Adipocyte (in vitro differentiated cells): ENCODE measurements around the gene LINGO1.

Experiments used
- DNase-seq: peaks from one replicate; pipeline ENCODE4 v3.0.0-alpha.2; 2015; ENCODE audit warnings: low read depth
- H3K27me3 ChIP-seq: replicated peaks from 2 replicates; pipeline ENCODE4 v1.7.0; 2013; ENCODE audit warnings: mild to moderate bottlenecking, low read length, moderate library complexity; ENCODE audit not compliant: control insufficient read depth, insufficient read depth
- H3K36me3 ChIP-seq: 2 replicates; pipeline ENCODE4 v1.7.0; 2013; ENCODE audit warnings: low read length, mild to moderate bottlenecking, moderate library complexity; ENCODE audit not compliant: control insufficient read depth, insufficient read depth, severe bottlenecking
- H3K4me1 ChIP-seq: 2 replicates; pipeline ENCODE4 v1.7.0; 2013; ENCODE audit warnings: mild to moderate bottlenecking, low read length, moderate library complexity; ENCODE audit not compliant: control insufficient read depth, insufficient read depth
- H3K4me3 ChIP-seq: 2 replicates; pipeline ENCODE4 v1.7.0; 2013; ENCODE audit warnings: mild to moderate bottlenecking, low read length, moderate library complexity
- H3K9ac ChIP-seq: 2 replicates; pipeline ENCODE4 v1.7.0; 2013; ENCODE audit warnings: mild to moderate bottlenecking, low read length, moderate library complexity
- H3K9me3 ChIP-seq: 2 replicates; pipeline ENCODE4 v1.7.0; 2013; ENCODE audit warnings: mild to moderate bottlenecking, low read length, moderate library complexity; ENCODE audit not compliant: control insufficient read depth

LINGO1 gene

DNA sequence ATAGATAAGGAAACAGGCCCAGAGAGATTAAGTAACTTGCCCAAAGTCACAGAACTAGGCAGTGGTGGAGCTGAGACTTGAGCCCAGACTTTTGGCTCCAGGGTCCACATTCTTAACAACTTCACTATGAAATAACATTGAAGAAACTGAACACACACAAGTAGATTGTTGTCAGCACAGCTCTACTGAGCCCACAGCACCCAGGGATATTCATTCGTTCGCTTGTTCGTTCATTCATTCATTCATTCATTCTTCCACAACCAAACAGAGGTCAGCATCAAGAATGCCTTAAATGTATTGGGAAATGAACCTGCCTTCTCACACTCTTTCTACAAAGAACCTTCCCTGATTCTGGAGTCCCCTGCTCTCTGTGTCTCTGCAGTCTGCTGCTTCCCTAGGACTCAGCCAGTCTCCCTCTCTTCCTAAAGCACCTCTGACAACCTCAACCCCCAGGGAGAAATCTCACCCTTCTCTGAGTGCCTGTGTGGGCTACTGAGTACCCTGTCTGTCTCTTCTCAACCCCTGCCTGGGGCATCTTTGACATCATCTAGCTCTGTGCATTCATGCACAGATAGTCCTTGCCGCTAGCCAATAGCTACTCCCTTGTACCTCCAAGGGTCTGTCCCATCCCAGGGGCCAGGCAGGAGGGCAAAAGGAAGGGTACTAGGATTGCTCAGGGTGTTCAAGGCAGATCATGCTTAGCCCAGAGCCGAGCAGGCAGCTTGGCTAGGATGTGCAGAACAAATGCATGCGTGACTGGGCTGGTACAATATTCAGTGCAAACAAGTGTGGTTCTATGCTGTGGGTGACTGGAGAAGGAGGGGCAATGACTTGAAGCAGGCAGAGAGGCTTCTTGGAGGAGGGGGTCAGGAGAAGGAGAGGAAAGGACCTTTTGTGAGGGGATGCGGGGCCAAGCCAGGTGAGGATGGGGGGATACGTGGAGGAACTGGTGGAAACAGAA, 3.4 kb downstream of the LINGO1 start:
- peaks cover 61% of the 10 kb centered on the region for H3K27me3 ChIP-seq
- no peak overlapping the region for H3K9ac ChIP-seq
- DNase-seq: no peak
- no peak overlapping the region for H3K4me3 ChIP-seq
- H3K9me3 ChIP-seq: peaks cover 7% of the 10 kb centered on the region
- no peaks in the 10 kb centered on the region for H3K36me3 ChIP-seq
- H3K4me1 ChIP-seq: no peaks in the 10 kb centered on the region

DNA sequence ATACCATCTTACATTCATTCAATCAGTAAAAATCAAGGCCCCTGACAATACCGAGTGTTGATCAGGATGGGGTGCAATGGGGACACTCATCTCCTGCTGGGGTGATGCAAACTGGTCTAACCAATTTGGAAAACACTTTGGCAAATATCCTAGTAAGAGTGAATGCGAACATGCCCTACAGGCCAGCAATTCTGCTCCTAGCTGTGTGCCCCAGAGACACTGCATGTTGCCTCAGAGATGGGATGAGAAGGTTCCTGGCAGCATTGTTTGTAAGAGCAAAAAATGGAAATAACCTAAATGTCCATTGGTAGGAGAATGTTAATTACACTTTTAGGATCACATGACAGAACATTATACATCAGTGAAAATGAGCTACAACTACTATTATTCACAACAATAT, 4.7 kb downstream of the LINGO1 start:
- no peak overlapping the region for H3K9ac ChIP-seq

DNA sequence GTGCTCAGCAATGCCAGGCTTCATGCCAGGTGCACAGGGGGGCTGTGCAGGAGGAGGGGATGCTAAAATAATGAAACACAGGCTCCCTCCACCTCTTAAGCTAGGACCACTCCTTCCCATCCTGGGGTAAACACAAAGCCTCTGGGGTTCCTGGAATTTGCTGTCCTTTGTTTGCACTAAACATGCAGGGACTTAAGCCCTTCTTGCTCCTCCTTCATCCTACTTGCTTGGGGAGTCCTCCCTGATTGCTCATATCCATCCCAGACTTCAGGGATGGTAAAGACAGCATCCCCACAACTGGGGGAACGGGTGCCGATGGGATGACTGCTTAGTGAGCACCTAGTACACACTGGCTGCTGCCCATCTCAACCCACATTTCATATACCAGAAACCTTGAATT, 5.1 kb downstream of the LINGO1 start:
- Histone ChIP-seq H3K27me3 (peaks cover 66% of the 10 kb centered on the region), H3K36me3 (no peaks in the 10 kb centered on the region), H3K4me1 (no peaks in the 10 kb centered on the region), H3K9ac (no peak overlapping the region), H3K4me3 (no peak overlapping the region), H3K9me3 (peaks cover 7% of the 10 kb centered on the region)
- DNase-seq: no peak

More for the DNA sequence above, 4.7 kb downstream of the LINGO1 start:
- no peaks in the 10 kb centered on the region for H3K36me3 ChIP-seq
- peaks cover 7% of the 10 kb centered on the region for H3K9me3 ChIP-seq
- DNase-seq: no peak
- no peak overlapping the region for H3K4me3 ChIP-seq
- no peaks in the 10 kb centered on the region for H3K4me1 ChIP-seq
- peaks cover 63% of the 10 kb centered on the region for H3K27me3 ChIP-seq

DNA sequence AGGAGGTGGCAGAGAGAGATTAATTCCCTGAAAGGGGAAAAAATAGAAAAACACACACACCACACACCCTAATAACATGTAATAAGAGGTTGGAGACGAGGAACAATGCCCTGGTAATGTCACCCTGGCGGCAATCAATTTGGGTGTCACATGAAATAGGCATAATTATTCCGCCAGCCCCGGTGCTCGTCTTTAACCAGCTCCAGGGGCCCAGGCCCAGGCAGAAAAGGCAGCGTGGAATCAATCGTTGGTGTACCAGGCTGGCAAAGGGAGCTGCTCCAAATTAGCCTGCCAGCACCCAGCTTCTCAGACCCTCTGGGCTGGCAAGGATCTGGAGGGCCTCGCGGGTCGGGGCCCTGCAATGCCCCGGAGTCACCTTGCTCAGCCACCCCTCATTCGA, 5.6 kb downstream of the LINGO1 start:
- Histone ChIP-seq H3K4me3 (no peak overlapping the region), H3K4me1 (no peaks in the 10 kb centered on the region)

DNA sequence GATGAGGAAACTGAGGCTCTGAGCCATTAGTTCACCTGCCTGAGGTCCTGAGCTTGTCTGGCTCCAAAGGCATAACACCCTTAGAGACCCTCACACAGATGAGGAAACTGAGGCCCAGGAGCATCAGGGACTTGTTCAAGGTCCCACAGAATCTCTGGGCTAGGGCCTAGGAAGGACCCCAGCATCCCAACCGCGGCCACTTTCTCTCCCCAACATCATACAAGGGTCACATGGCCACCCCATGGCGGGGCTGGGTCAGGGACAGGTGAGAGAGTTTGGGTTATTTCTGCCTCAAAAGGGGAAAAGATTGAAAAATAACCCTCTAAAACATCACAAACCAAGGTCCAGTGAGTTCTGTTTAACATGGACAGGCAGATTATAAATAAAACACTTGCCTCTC, 6.7 kb downstream of the LINGO1 start:
- H3K4me1 ChIP-seq: no peaks in the 10 kb centered on the region

More for the DNA sequence above, 5.6 kb downstream of the LINGO1 start:
- Histone ChIP-seq H3K36me3 (no peaks in the 10 kb centered on the region), H3K9me3 (peaks cover 7% of the 10 kb centered on the region), H3K27me3 (peaks cover 65% of the 10 kb centered on the region), H3K9ac (no peak overlapping the region)
- no peak for DNase-seq

GRCh38 chr15:77625376-77625775, 7.3 kb downstream of the LINGO1 start:
- Histone ChIP-seq H3K27me3 (peaks cover 59% of the 10 kb centered on the region), H3K4me3 (no peak overlapping the region), H3K9me3 (peaks cover 7% of the 10 kb centered on the region), H3K4me1 (no peaks in the 10 kb centered on the region), H3K36me3 (no peaks in the 10 kb centered on the region), H3K9ac (no peak overlapping the region)
- DNase-seq: no peak

More for the DNA sequence above, 6.7 kb downstream of the LINGO1 start:
- Histone ChIP-seq H3K9me3 (peaks cover 7% of the 10 kb centered on the region), H3K9ac (no peak overlapping the region), H3K27me3 (peaks cover 62% of the 10 kb centered on the region), H3K36me3 (no peaks in the 10 kb centered on the region), H3K4me3 (no peak overlapping the region)
- no peak for DNase-seq

DNA sequence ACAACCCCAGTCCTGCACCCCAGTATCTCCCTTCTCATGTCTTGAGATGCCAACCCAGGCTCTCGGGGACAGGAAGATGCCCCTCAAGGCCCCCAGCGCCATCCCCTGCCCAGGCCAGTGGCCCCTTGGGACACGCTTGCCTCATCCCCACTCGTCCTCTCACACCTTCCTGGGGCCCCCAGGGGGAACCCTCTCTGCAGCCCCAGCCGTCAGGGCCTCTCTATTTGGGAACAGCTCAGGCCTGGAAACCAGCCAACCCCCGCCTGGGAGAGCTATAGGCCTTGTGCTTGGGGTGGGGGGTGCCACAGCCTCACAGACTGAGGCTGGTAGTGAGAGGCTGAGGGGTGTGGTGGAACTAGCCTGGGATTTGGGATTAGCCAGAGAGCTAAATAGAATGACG, 7.8 kb downstream of the LINGO1 start:
- DNase-seq: no peak
- H3K36me3 ChIP-seq: no peaks in the 10 kb centered on the region
- H3K4me3 ChIP-seq: no peak overlapping the region
- no peaks in the 10 kb centered on the region for H3K4me1 ChIP-seq
- H3K27me3 ChIP-seq: peaks cover 61% of the 10 kb centered on the region
- no peak overlapping the region for H3K9ac ChIP-seq
- H3K9me3 ChIP-seq: peaks cover 7% of the 10 kb centered on the region

- DNase-seq: no peak
- no peaks in the 10 kb centered on the region for H3K4me1 ChIP-seq
- no peak overlapping the region for H3K9ac ChIP-seq
- no peaks in the 10 kb centered on the region for H3K36me3 ChIP-seq
- peaks cover 7% of the 10 kb centered on the region for H3K9me3 ChIP-seq
- peaks cover 60% of the 10 kb centered on the region for H3K27me3 ChIP-seq
- H3K4me3 ChIP-seq: no peak overlapping the region
These were observed 8.8 kb downstream of the LINGO1 start for GRCh38 chr15:77623755-77624524.

GRCh38 chr15:77622934-77623754, 9.6 kb downstream of the LINGO1 start:
- Histone ChIP-seq H3K4me1 (no peaks in the 10 kb centered on the region), H3K27me3 (peaks cover 57% of the 10 kb centered on the region), H3K9me3 (peaks cover 6% of the 10 kb centered on the region), H3K4me3 (no peak overlapping the region), H3K36me3 (no peaks in the 10 kb centered on the region), H3K9ac (no peak overlapping the region)
- DNase-seq: no peak

DNA sequence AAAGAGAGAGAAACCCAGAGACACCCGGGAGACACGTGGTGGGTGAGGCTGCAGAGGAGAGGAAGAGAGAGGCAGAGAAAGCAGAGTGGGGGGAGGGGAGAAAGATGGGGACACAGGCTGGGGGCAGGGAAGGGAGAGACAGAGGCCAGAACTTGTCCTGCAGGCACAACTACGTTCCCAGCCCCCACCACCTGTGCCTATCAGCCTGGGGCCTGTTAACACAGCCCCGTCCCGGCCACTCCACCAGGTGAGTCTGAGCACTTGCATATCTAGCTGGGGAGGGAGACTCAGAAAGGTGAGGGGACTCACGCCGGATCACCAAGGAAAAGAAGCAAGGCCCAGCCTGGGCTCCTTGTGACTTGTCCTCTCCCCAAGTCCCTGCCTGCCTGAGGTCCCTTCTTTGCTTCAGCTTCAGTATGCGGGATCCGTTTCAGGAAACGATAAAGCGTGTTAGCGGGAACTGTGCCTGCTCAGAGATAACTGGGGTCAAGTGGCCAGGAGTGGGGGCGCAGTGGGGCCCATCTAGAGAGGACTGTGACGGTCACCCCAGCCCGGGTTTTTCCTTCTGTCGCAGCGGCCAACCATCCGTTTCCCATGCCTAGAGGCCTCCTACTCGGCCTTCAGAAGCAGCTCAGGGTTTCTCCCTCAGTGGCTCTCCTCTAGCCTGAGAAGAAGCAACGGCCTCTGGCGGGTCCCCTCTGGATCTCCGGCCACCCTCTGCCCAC, 10.3 kb downstream of the LINGO1 start:
- Histone ChIP-seq H3K9ac (no peak overlapping the region), H3K4me1 (no peaks in the 10 kb centered on the region), H3K9me3 (no peaks in the 10 kb centered on the region), H3K27me3 (peaks cover 61% of the 10 kb centered on the region), H3K4me3 (no peak overlapping the region), H3K36me3 (no peaks in the 10 kb centered on the region)
- no peak for DNase-seq
